HG02852 (cell line): Measurements from ENCODE around the gene PCID2.
"Not testable (repeated sequence)": the region's sequence is repeated elsewhere in the genome, so short reads cannot be mapped to it uniquely, and the experiment has no call there.

Experiments
- ATAC-seq: cut with Tn5 transposase; IDR thresholded peaks from one replicate; pipeline ENCODE4 v1.9.1; 2021; ENCODE audit warnings: mild to moderate bottlenecking, moderate library complexity; ENCODE audit not compliant: unreplicated experiment

PCID2 gene

DNA sequence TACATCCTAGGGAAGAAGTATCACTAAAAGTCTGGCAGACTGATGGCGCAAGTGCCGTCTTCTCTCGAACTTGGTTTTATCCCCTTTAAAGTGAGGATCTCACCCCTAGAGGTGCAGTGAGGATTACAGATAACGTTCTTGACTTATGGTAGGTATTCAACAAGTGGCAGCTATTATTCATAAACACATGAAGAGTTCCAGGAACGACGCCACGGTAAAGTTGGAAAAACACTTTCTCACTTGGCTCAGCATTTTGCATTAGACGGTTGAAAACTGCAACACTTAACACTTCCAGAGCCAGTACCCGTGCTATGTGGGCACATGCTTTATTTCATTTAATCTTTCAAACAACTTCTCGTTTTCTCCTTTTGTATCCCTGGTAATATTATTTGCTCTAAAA, 41.3 kb downstream of the PCID2 start:
- ATAC-seq: no peak

DNA sequence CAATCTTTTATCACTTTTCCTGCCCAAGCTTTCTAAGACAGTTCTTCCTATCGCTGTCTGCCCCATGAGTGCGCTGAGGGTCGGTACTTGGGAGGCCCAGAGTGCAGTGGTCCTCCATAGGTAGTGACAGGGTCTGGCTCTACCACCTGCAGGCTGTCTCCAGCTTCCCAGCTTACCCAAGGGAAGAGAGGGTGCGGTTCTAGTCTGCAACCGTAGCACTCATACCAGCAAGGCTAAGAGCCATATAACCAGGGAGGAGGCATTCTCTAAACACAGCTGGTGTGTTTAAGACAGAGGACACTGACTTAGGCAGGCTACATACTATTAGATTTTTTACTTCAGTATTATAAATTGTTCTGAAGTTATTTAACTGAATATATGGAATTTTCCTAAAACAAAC, 41.8 kb downstream of the PCID2 start:
- ATAC-seq: no peak

GRCh38 chr13:113166266-113166665, 42.2 kb downstream of the PCID2 start:
- no peak for ATAC-seq

DNA sequence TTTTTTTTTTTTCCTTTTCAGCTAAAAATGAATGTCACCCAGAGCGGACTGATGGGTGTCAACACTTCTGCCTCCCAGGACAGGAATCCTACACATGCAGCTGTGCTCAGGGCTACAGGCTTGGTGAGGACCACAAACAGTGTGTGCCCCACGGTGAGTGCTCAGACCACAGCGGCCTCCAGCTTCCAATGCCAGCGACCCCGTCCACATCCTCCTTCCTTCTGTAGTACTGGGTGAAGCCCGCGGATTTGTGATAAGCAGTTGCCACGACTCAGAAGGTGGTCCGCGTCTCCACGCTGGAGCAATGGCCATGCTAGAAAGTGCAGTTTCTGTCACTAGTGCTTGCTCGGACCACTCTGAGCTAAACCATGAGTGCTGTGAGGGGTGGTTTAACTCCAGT, 44.0 kb downstream of the PCID2 start:
- ATAC-seq: no peak

GRCh38 chr13:113162783-113163685, 45.4 kb downstream of the PCID2 start:
- no peak for ATAC-seq

DNA sequence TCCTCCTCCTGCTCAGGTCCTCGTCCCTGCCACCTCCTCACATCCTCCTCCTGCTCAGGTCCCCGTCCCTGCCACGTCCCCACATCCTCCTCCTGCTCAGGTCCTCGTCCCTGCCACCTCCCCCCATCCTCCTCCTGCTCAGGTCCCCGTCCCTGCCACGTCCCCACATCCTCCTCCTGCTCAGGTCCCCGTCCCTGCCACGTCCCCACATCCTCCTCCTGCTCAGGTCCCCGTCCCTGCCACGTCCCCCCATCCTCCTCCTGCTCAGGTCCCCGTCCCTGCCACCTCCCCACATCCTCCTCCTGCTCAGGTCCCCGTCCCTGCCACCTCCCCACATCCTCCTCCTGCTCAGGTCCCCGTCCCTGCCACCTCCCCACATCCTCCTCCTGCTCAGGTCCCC, 46.5 kb downstream of the PCID2 start:
- ATAC-seq: not testable (repeated sequence)

DNA sequence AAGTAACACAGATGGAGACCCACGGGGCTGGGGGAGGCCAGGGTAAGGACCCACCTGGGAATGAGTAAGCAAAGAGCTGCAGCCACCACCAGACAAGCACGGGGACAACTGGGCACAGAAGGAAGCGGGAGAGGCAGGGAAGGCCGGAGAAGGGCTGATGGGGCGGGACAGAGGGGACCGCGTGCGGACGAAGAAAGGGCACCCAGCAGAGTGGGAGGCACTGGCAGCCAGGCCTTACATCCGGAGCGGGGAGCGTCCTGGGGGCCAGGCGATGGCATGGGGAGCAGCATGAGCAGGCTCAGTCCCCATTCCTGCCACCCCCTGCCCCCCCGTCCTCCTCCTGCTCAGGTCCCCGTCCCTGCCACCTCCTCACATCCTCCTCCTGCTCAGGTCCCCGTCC, 47.0 kb downstream of the PCID2 start:
- ATAC-seq: no peak

GRCh38 chr13:113160983-113161382, 47.5 kb downstream of the PCID2 start:
- ATAC-seq: no peak

DNA sequence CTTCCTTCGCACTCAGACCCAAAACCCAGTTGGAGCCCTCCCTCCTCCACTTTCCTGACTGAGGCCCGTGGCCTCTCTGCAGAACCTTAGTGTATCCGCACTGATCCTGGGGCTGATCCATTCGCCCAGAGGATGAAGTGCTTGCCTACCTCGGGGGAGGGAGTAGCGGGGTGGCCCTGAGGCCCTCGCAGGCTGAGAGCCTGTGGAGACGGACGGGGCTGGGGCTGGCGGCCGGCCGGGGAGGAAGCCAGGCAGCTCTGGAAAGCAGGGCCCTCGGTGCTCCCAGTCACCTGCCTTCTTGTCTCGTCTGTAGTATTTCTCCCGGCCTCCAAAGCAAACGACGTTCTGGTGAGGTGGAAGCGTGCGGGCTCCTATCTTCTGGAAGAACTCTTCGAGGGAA, 48.8 kb downstream of the PCID2 start:
- no peak for ATAC-seq

DNA sequence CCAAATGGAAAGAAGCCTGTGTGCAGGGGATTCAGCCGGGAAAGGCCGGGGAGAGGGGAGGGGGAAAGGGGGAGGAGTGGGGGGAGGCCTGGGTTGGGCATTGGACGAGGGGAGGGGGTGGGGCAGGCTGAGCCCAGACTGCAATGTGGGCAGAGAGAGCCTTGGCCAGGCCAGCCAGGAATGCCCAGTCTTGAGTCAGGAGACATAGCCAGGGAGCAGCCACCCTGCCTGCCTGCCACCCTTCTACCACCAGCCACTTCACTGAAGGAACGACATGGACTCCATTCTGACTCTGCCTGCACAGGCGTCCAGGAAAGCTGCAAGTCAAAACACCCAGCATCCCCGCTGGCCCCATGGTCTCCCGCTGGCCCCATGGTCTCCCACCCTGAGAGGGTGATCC, 49.5 kb downstream of the PCID2 start:
- no peak for ATAC-seq

GRCh38 chr13:113157929-113158747, 50.3 kb downstream of the PCID2 start, which contains the start of gene PROZ:
TSS of gene PROZ (plus strand) at chr13:113158648. CDS start at chr13:113158661, 13 bp downstream.
- no peak for ATAC-seq

- no peak for ATAC-seq
These were observed 51.1 kb downstream of the PCID2 start for GRCh38 chr13:113157206-113157928.

- no peak for ATAC-seq
These were observed 52.4 kb downstream of the PCID2 start for GRCh38 chr13:113155982-113156655.

GRCh38 chr13:113155201-113155600, 53.3 kb downstream of the PCID2 start:
- ATAC-seq: no peak

DNA sequence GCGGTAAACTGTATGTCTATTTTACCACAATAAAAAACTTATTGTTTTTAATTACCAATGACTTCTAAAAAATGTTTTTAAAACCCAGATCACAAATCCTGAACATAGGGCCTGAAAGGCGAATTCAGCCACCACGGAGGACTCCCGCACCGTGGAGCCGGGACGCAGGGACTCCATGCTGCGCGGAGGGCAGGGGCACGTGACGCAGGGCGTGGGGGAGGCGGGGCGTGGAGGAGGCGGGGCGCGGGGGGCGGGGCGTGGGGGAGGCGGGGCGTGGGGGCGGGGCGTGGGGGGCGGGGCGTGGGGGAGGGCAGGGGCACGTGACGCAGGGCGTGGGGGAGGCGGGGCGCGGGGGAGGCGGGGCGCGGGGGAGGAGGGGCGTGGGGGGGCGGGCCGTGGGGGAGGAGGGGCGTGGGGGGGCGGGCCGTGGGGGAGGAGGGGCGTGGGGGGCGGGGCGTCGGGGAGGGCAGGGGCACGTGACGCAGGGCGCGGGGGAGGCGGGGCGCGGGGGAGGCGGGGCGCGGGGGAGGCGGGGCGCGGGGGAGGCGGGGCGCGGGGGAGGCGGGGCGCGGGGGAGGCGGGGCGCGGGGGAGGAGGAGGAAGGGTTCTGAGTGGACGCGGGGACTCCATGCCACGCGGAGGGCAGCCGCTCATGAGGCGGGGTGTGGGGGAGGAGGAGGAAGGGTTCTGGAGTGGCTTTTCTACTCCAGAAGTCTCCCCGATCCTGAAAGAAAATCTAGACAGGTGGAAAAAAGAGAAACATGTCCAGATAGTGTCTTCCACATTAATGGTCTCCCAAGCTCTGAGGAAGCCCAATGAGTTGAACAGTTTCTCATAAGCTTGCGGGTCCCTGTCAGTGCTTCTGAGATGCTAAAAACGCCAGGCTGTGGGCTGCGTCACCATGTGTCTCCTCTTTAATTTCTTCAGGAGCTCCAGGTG, 54.4 kb downstream of the PCID2 start:
- peak; percentile 66 for ATAC-seq

DNA sequence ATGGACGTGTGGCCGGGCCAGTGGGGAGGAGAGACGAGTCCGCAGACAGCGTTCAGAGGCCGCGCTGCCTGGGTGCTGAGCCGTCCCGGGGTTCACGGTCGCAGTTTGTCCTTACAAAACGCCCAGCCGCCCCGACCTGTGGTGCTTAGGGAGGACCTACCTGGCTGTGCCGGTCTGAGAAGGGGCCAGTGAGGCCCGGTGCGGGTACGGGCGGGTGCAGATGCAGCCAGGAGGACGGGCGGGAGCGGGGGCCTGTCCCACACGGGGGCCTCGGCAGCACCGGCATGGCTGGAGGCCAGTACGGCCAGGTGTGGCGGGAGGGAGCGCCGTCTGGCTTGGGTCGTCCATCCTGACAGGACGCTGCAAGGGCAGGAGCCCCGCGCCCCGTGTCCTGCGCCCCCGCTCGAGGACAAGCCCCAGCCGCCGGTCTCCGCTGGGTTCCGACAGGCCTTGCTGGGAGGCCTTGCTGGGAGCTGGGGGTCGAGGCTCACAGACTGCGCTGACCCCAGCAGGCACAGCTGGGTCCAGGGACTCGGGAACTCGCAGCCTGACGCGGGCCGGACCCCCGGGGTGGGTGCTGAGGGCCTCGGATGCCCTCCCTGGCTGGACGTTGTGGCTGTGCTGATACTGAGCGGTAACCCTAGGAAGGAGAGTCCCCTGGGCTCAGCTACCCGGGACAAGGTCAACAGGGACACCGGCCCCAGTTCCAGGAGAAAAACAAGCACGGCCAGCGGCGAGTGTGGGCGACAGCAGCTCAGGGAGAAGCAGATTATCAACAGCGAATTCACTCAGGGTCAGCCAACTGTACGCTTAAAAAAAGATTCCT, 55.3 kb downstream of the PCID2 start:
- ATAC-seq: peak; percentile 34

DNA sequence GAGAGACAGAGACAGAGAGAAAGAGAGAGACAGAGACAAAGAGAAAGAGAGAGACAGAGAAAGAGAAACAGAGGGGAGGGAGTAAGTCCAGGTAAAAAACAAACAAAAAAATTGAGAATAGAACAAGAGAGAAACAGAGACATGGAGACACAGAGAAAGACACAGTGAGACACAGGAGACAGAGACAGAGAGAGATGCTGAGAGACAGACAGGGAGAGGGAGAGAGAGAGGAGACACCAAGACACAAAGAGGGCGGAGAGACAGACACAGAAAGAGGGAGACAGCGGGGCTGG, 55.8 kb downstream of the PCID2 start:
- ATAC-seq: no peak

GRCh38 chr13:113151745-113152690, 56.5 kb downstream of the PCID2 start:
- no peak for ATAC-seq
